Stimulated activated memory B cell treated with anti-CD40 and anti-IgM and Interleukin-4, amounts not matched to agents 10 μg/mL and 1 μg/mL and 100 μg/mL, for 72 hours (primary cell): ENCODE data around the gene TARP.

Experiments used
- ATAC-seq: fragments of 150-1000 bp; cut with Tn5 transposase; 2 replicates; pipeline ENCODE4 v1.10.0; 2021
- H3K27ac Mint-ChIP-seq: one replicate; pipeline ENCODE4 v1.8.0; 2022; ENCODE audit warnings: mild to moderate bottlenecking, mixed read lengths
- H3K27me3 Mint-ChIP-seq: one replicate; pipeline ENCODE4 v1.8.0; 2022; ENCODE audit warnings: mixed read lengths
- H3K36me3 Mint-ChIP-seq: one replicate; pipeline ENCODE4 v1.8.0; 2022; ENCODE audit warnings: mixed read lengths
- H3K4me1 Mint-ChIP-seq: one replicate; pipeline ENCODE4 v1.8.0; 2022; ENCODE audit warnings: mixed read lengths
- H3K4me3 Mint-ChIP-seq: one replicate; pipeline ENCODE4 v1.8.0; 2022; ENCODE audit warnings: mild to moderate bottlenecking, moderate library complexity, mixed read lengths
- H3K9me3 Mint-ChIP-seq: one replicate; pipeline ENCODE4 v1.8.0; 2022; ENCODE audit warnings: mixed read lengths

Gene TARP

DNA sequence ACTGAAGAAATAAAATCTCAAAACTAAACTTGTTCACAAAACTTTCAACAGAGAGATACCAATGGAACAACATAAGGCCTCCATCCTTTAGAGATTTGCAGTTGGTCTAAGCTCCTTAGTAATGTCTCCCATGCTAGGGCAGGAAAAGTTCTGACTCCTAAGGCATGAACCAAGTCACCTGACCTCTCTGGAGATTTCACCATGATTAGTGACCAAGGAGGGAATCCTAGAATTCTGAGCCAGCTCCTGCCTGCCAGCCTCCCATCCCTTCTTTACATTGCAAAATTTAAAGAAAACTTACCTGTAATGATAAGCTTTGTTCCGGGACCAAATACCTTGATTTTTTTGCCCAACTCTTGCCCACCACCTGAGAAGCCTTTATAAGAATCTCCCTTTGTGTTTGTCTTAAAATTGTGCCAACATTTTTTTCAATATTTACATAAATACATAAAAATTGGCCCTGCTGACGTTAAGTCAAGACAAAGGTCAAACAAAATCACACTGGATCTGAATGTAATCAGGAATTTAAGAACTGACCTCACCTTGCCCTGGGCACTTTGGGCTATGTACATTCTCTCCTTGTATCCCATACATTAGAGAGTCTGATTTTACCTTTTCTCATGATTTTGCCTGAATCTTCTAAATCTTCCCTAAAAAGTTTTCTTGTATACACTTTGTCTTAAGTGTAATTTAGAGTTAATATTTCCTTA, at the start of gene TARP:
Gene TARP (minus strand): TSS at position 351 of the 710 bp plus-strand sequence.
- Mint-ChIP-seq H3K27me3 (peaks cover 7% of the 10 kb centered on the region), H3K4me3 (no peak within 1 kb of the TSS), H3K4me1 (no peaks in the 10 kb centered on the region), H3K27ac (no peak within 1 kb of the TSS), H3K36me3 (no peaks in the 10 kb centered on the region), H3K9me3 (no peaks in the 10 kb centered on the region)
- ATAC-seq: no peak

DNA sequence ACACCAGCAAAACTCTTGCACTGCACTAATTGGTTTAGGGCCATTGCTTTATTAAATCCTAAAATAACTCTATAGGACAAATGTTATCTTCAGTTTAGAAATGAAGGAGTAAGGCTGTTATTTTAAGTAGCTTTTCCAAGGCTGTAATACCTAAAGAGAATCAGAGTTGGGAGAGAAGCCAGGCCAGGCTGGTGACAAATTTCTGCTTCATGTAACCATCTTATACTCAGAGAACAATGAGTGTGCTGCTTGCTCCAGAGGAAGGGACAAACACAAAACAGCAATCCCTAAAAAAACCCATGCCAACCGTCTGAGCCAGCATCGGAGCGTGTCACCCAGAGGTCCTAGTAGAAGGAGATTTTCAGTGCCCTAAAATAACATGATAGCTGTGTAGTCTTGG, 49.7 kb upstream of the TARP start:
- Mint-ChIP-seq H3K27ac (no peak overlapping the region), H3K9me3 (no peaks in the 10 kb centered on the region)

DNA sequence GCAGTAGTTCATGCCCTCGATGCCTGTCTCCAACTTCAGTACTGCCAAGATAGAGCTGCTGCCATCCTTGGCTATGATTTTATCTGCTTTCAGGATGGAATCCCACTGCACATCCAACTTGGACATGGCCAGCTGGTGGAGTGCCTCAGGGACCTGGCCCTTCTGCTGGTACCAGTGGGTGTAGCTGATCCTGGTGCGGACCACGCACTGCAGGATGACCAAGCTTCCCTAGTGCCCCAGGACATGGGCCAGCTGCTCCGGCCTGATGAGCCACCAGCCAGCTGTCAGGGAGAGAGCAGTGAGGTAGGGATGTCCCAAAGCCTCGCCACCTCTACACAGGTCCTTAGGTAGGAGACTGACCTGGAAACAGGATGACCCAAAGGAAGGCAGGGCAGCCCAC, 49.0 kb upstream of the TARP start:
- Mint-ChIP-seq H3K4me1 (peaks cover 6% of the 10 kb centered on the region), H3K27ac (no peak overlapping the region), H3K4me3 (no peak overlapping the region), H3K9me3 (no peaks in the 10 kb centered on the region), H3K36me3 (no peaks in the 10 kb centered on the region), H3K27me3 (peaks cover 34% of the 10 kb centered on the region)
- ATAC-seq: no peak

More for the DNA sequence above, 49.7 kb upstream of the TARP start:
- H3K27me3 Mint-ChIP-seq: peaks cover 31% of the 10 kb centered on the region
- no peaks in the 10 kb centered on the region for H3K36me3 Mint-ChIP-seq
- ATAC-seq: no peak
- peaks cover 6% of the 10 kb centered on the region for H3K4me1 Mint-ChIP-seq
- no peak overlapping the region for H3K4me3 Mint-ChIP-seq

DNA sequence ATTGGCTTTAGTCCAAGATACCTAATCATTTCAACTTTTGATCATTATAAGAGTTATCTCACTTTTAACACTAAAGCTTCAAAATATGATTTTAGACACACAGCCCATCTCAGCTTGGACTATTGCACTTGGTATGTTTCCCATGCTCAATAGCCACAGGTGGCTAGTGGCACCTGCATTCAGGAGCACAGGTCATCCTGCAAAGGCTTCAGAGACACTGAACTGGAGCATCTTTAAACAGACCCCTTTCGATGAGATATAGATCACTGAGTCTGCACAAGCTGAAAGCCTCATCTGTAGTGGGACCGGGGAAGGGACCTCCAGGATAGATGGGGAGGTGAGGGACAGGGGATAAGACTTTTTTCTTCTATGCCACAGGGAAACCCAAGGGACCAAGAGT, 48.5 kb upstream of the TARP start:
- Mint-ChIP-seq H3K27me3 (peaks cover 34% of the 10 kb centered on the region), H3K4me3 (no peak overlapping the region), H3K27ac (no peak overlapping the region), H3K36me3 (no peaks in the 10 kb centered on the region), H3K4me1 (peaks cover 6% of the 10 kb centered on the region), H3K9me3 (no peaks in the 10 kb centered on the region)
- no peak for ATAC-seq

DNA sequence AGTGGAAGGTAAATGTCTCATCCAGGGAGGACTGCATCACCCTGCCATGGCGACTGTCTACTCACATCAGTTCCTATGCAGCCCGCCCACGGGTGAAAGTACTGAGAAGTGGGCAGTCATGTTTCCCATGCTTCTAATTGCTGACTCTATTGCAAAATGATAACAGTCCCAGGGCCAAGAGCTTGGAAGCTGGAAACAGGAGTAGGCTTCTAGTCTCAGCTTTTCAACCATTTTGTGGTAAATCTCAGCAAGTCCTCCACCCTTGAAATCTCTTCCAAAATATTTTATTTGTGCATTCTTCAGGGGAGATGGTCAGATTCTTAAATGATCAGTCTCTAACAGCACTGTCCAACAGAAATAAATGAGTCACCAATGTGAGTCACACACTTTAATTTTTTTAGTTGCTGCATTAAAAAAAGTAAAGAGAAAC, 48.1 kb upstream of the TARP start:
- Mint-ChIP-seq H3K27ac (no peak overlapping the region), H3K27me3 (peaks cover 34% of the 10 kb centered on the region), H3K4me3 (no peak overlapping the region), H3K9me3 (no peaks in the 10 kb centered on the region), H3K4me1 (peaks cover 6% of the 10 kb centered on the region), H3K36me3 (no peaks in the 10 kb centered on the region)
- no peak for ATAC-seq

DNA sequence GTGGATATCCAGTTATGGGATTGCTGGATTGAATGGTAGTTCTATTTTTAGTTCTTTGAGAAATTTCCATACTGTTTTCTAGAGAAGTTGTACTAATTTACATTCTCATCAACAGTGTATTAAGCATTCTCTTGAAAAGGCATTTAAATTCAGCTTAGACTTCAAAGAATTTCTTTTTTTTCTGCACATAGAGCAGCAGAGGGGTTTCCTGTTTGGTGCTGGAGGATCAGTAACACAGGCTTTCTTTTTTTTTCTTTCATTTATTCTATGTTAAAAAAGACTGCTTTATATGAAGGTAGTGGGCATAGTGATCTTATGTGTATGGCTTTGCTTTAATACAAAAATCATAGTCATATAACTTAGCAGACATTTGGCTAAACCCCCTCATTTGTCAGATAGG, 47.6 kb upstream of the TARP start:
- Mint-ChIP-seq H3K36me3 (no peaks in the 10 kb centered on the region), H3K27ac (no peak overlapping the region), H3K27me3 (peaks cover 34% of the 10 kb centered on the region), H3K9me3 (no peaks in the 10 kb centered on the region), H3K4me3 (no peak overlapping the region), H3K4me1 (peaks cover 6% of the 10 kb centered on the region)
- no peak for ATAC-seq

DNA sequence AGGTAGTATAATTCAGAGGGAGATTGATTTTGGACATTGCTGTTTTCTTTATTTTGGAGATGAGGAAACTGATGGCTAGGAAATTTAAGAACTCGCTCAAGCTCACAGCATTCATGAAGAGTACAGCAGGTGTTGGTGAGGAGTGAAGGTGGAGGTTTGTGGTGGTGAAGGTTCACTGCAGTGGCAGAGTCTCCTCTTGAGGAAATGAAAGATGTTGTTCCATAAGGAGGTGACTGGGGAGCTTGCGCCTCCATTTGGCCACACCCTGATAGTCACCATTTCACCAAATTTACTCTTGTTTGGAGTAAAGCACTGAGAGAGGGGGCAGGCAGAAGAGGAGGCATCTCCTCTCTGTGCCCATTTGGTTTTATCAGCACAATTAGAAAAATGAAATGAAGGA, 46.4 kb upstream of the TARP start:
- ATAC-seq: no peak
- Mint-ChIP-seq H3K4me1 (peaks cover 6% of the 10 kb centered on the region), H3K27ac (no peak overlapping the region), H3K36me3 (no peaks in the 10 kb centered on the region), H3K27me3 (peaks cover 25% of the 10 kb centered on the region), H3K9me3 (no peaks in the 10 kb centered on the region), H3K4me3 (no peak overlapping the region)

DNA sequence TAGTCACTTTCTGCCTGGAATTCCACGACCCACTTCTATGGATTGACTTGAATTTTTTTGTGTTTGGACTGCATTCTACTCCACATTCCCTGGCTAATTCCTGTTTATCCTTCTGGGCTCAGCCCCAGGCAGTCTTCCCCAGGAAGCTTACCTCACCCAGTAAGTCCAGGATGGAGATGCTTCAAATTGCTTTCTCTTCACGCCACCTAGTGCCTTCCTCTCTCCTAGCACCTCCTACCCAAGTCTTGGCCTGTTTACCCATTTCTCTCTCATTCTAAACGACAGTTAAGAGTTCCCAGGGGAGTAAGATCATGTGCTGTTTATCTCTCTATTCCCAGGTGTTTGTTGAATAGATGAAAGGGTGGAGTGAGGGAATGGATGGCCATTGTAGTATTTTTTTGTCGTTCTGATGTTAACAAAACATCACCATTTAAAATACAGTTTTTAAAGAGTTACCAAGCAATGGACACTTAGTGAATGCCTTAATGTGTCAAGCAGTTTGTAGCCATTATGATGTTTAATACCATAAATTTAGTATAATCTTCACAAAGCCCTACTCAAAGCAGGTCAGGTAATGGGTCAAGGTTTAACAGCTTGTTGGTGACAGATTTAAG, 45.5 kb upstream of the TARP start:
- Mint-ChIP-seq H3K27me3 (peaks cover 25% of the 10 kb centered on the region), H3K27ac (no peak overlapping the region), H3K36me3 (no peaks in the 10 kb centered on the region), H3K9me3 (no peaks in the 10 kb centered on the region), H3K4me1 (peaks cover 6% of the 10 kb centered on the region), H3K4me3 (no peak overlapping the region)
- ATAC-seq: peak; percentile 44

DNA sequence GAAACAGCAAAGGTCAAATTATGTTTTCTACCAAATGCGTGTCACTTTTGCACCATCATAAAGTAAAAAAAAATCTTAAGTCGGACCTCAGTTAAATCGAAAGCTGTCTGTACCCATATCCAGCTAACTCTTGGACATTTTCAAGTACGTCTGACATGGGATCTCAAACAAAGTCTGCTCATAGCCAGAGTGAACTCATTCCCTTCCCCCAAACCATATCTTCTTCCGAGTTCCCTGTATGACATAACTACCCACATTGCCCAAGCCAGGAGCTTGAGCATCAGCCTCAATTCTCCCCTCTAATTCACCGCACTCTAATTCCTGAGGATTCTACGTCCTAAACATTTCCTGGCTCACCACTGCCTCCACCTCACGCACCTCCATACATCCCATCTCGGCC, 44.8 kb upstream of the TARP start:
- ATAC-seq: no peak
- Mint-ChIP-seq H3K36me3 (no peaks in the 10 kb centered on the region), H3K9me3 (no peaks in the 10 kb centered on the region), H3K27me3 (peaks cover 25% of the 10 kb centered on the region), H3K27ac (no peak overlapping the region), H3K4me3 (no peak overlapping the region), H3K4me1 (peaks cover 6% of the 10 kb centered on the region)

DNA sequence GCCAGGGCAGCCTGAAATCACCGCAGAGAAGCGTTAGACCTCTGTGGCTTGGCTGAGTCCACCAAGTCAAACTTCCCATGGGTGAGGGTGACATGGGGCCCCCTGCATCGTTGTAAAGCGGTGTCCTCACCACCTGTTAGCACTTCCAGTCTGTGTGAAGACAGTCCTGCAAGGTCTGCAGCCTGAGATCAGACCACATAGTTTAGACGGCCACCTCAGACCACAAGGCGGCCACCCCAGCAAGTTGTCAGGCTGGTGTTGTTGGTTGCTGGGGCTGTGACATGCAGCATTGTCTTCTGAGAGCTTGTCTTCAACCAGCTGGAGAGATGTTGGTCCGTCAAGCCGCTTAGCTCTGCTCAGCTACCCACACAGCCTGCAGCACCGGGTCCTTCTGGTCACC, 44.1 kb upstream of the TARP start:
- Mint-ChIP-seq H3K27ac (no peak overlapping the region), H3K9me3 (no peaks in the 10 kb centered on the region), H3K4me3 (no peak overlapping the region), H3K27me3 (peaks cover 17% of the 10 kb centered on the region), H3K36me3 (no peaks in the 10 kb centered on the region), H3K4me1 (peaks cover 6% of the 10 kb centered on the region)
- no peak for ATAC-seq

DNA sequence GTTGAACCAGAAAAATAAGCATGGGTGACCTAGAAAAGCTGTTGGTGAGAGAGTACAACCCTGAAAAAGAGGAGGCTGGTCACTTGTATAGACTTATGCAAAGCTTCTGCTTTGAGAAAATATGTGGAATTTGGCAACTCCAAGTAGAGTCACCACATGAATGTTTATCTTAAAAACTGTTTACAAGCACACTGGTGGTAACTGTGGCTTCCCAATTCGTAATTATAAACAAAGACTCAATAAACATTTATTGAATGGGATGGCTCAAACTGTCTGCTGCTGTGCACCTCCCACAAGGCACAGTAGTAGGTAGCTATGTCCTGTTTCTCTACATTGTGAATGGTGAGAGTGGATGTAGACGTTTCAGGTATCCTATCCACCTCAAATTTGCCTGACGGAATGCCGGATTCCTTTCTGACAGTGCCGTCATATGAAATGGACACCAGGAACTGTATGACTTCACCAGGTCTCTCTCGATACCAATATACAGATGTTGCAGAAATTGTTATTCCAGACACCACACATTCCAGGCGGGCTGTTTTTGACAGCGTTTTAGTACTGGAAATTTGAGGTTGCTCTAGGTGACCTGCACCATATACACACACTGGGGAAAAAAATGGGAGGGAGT, 43.4 kb upstream of the TARP start:
- Mint-ChIP-seq H3K4me1 (peaks cover 6% of the 10 kb centered on the region), H3K27me3 (peaks cover 15% of the 10 kb centered on the region), H3K9me3 (no peaks in the 10 kb centered on the region), H3K36me3 (no peaks in the 10 kb centered on the region), H3K27ac (no peak overlapping the region), H3K4me3 (no peak overlapping the region)
- no peak for ATAC-seq

DNA sequence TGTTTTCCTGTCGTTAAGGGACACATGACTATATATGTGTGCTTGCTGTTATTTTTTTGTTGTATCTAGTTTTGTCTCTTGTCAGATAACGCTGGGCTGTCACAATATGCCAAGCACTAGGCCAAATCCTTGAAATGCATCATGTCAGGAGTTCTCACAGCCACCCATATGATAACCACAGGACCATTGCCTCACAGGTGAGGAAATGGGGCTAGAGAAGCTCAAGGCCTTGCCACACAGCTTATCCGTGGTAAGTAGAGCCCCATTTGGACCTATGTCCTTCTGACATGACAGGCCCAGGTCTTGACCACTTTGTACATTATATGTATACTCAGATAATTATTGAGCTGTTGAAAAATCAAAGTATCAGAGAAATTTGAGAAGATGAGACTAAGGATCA, 42.0 kb upstream of the TARP start:
- Mint-ChIP-seq H3K4me3 (no peak overlapping the region), H3K9me3 (no peaks in the 10 kb centered on the region), H3K27me3 (peaks cover 29% of the 10 kb centered on the region), H3K4me1 (peaks cover 17% of the 10 kb centered on the region), H3K27ac (no peak overlapping the region), H3K36me3 (no peaks in the 10 kb centered on the region)
- no peak for ATAC-seq

DNA sequence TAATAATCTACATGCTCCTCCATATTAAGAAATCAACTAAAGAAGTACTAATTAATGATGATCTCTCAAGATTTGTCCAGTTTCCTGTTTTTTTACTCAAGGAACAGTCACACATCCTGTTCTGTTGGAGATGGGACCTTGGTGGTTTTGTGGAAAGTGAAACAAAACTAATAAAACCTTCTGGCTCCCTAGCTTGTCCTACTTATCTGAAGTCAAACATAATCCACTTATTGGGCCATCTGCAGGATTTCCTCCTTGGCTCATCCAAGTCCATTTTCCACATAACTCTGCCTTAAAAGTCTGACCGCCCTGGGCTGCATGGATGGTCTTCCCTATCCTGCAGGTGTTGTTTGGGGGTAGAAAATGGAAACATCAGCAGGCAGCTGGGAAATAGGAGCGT, 39.4 kb upstream of the TARP start:
- no peak overlapping the region for H3K27ac Mint-ChIP-seq
- H3K4me3 Mint-ChIP-seq: no peak overlapping the region
- H3K9me3 Mint-ChIP-seq: no peaks in the 10 kb centered on the region
- no peaks in the 10 kb centered on the region for H3K36me3 Mint-ChIP-seq
- peaks cover 11% of the 10 kb centered on the region for H3K4me1 Mint-ChIP-seq
- ATAC-seq: no peak
- peaks cover 26% of the 10 kb centered on the region for H3K27me3 Mint-ChIP-seq

DNA sequence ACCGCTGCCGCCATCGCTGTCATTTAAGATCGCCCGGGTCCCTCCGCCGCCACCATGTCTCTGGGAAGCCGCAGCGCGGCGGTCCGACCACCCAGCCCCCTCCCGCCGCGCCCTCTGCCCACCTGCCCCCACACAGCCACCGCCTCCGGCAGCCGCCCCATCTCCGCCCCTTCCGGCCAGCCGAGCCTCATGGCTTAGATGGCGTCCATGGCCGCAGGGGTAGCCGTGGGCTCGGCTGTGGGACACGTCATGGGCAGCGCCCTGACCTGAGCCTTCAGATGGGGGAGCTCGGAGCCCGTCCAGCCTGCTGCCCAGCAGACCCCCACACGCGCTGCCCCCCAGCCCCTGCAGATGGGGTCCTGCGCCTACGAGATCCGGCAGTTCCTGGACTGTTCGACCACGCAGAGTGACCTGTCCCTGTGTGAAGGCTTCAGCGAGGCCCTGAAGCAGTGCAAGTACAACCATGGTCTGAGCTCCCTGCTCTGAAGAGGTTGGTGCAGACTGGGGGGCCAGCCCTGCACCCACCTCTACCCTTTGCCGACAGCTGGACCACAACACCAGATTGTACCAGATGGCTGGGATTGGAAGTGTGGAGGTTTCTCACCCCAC, 38.0 kb upstream of the TARP start:
- peak overlapping the region; percentile 55 for H3K27ac Mint-ChIP-seq
- H3K27me3 Mint-ChIP-seq: peaks cover 26% of the 10 kb centered on the region
- H3K36me3 Mint-ChIP-seq: no peaks in the 10 kb centered on the region
- H3K9me3 Mint-ChIP-seq: no peaks in the 10 kb centered on the region
- peak overlapping the region; percentile 65 for H3K4me3 Mint-ChIP-seq
- peak; percentile 42 for ATAC-seq
- peaks cover 11% of the 10 kb centered on the region for H3K4me1 Mint-ChIP-seq

DNA sequence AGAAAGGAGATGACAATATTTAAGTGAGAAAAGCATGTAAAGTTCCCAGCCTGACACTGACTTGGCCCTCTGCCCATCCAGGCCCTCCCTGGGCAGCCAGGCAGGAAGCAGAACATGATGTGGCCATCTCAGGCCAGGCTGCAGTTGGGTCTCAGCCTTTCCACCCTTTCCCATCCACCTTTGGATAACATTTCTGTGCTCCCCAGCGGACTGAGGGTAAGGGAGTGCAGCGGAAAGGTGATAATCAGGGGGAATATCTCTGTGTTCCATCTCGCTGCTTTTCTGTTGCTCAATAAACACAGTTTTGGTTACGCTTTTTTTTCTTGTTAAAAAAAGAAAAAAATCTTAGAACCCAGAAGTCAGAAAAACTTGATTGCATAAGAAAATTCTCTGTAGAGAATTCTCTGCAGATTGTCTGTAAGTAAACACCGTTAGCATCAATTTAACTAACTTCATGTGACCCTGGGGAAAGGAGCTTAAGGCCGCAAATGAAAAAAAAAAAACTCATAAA, 37.2 kb upstream of the TARP start:
- Mint-ChIP-seq H3K4me3 (no peak overlapping the region), H3K27ac (peak overlapping the region; percentile 55), H3K4me1 (peaks cover 11% of the 10 kb centered on the region), H3K27me3 (peaks cover 26% of the 10 kb centered on the region), H3K36me3 (no peaks in the 10 kb centered on the region), H3K9me3 (no peaks in the 10 kb centered on the region)
- ATAC-seq: no peak
